Germinal center (tissue), 1 donor: ENCODE data around the gene VPREB3.
A peak's percentile ranks its signal among the peaks of the same experiment; 100 is the strongest.
"Not testable (repeated sequence)": the region's sequence is repeated elsewhere in the genome, so short reads cannot be mapped to it uniquely, and the experiment has no call there.

ENCODE experiments used
- DNase-seq: peaks from one replicate; pipeline ENCODE4 v3.0.0; 2012; ENCODE audit warnings: mixed read lengths, low spot score

The VPREB3 gene

GRCh38 chr22:23742505-23743264, 11.5 kb downstream of the VPREB3 start:
- DNase-seq, result no peak

- DNase-seq, result no peak
Measured at GRCh38 chr22:23737696-23738095, 16.5 kb downstream of the VPREB3 start.

GRCh38 chr22:23728108-23728507, 26.1 kb downstream of the VPREB3 start:
- not testable (repeated sequence) for DNase-seq

GRCh38 chr22:23722724-23723123, 31.5 kb downstream of the VPREB3 start:
- no peak for DNase-seq

- DNase-seq, result no peak
Measured at GRCh38 chr22:23722160-23722559, 32.1 kb downstream of the VPREB3 start.

- DNase-seq, result no peak
Measured at GRCh38 chr22:23720855-23721254, 33.4 kb downstream of the VPREB3 start.

- DNase-seq, result no peak
Measured at GRCh38 chr22:23718371-23719165, 35.7 kb downstream of the VPREB3 start.

GRCh38 chr22:23716811-23717801, 37.1 kb downstream of the VPREB3 start:
- DNase-seq, result peak; percentile 89

GRCh38 chr22:23715806-23716375, 38.3 kb downstream of the VPREB3 start:
- no peak for DNase-seq

GRCh38 chr22:23714596-23715578, 39.3 kb downstream of the VPREB3 start:
- no peak for DNase-seq

- DNase-seq, result no peak
Measured at GRCh38 chr22:23713696-23714595, 40.3 kb downstream of the VPREB3 start.

- DNase-seq, result no peak
Measured at GRCh38 chr22:23712256-23712655, 42.0 kb downstream of the VPREB3 start.

- no peak for DNase-seq
Measured at GRCh38 chr22:23709107-23709506, 45.1 kb downstream of the VPREB3 start.

- no peak for DNase-seq
Measured at GRCh38 chr22:23708270-23708669, 46.0 kb downstream of the VPREB3 start.

- no peak for DNase-seq
Measured at GRCh38 chr22:23705358-23705757, 48.9 kb downstream of the VPREB3 start.

GRCh38 chr22:23704829-23705228, 49.4 kb downstream of the VPREB3 start:
- no peak for DNase-seq

- no peak for DNase-seq
Measured at GRCh38 chr22:23704062-23704461, 50.2 kb downstream of the VPREB3 start.
